ENCODE data around the gene SLC1A3. TPM values are rescaled to one million over a fixed set of nuclear protein-coding genes. Genes with fewer than 3 reads are reported as not detected.

The SLC1A3 gene
- total RNA-seq, 1 experiment from 2014 or later, result 18.6 TPM

- H3K14ac ChIP-seq (ENCODE audit: insufficient read depth, low read length), result no peak overlapping the region
- no peak overlapping the region for H3K9ac ChIP-seq (ENCODE audit: extremely low read depth, insufficient read length, low read length)
- H3K4me3 Mint-ChIP-seq, result no peak overlapping the region
- H4K91ac ChIP-seq (ENCODE audit: insufficient read length, low read depth, low read length), result no peak overlapping the region
- H3K56ac ChIP-seq (ENCODE audit: insufficient read length, low read depth, low read length), result no peak overlapping the region
- H3T11ph ChIP-seq (ENCODE audit: low read length), result no peak overlapping the region
- no peaks in the 10 kb centered on the region for H3K79me1 ChIP-seq (ENCODE audit: insufficient read depth, low read depth, low read length, poor library complexity, severe bottlenecking)
- no peaks in the 10 kb centered on the region for H3K9me3 ChIP-seq (ENCODE audit: control insufficient read depth, low read depth, low read length)
- no peaks in the 10 kb centered on the region for H3K9me3 Mint-ChIP-seq
- H3K27me3 Mint-ChIP-seq (ENCODE audit: low read depth), result no peaks in the 10 kb centered on the region
- H2AK5ac ChIP-seq (ENCODE audit: insufficient read length, low read length), result no peak overlapping the region
- no peak for DNase-seq
- no CpG with 5 or more reads among the region's 9 CpGs for WGBS (ENCODE audit: extremely low coverage, insufficient read length, low lambda C conversion rate)
- no peak overlapping the region for H3K4me2 ChIP-seq (ENCODE audit: insufficient read depth, insufficient read length, low read length)
- H2BK20ac ChIP-seq (ENCODE audit: low read depth, low read length, poor library complexity, severe bottlenecking), result no peak overlapping the region
- no peaks in the 10 kb centered on the region for H3K27me3 ChIP-seq (ENCODE audit: insufficient read depth, low read length)
- no peaks in the 10 kb centered on the region for H4K20me1 ChIP-seq (ENCODE audit: control insufficient read depth, insufficient read depth, insufficient read length)
- no peak overlapping the region for H2BK12ac ChIP-seq (ENCODE audit: insufficient read length, low read depth, low read length)
- no peak overlapping the region for H2AFZ ChIP-seq (ENCODE audit: low read length)
- H3K27ac ChIP-seq (ENCODE audit: insufficient read length, low read depth, low read length), result no peak overlapping the region
- TF ChIP-seq CTCF (conservative IDR thresholded peaks at IDR 0.05), result no peak
- peaks cover 30 to 56% of the 10 kb centered on the region in 2 experiments for H3K4me1 Mint-ChIP-seq
- H3K18ac ChIP-seq (ENCODE audit: insufficient read length, low read depth, low read length), result no peak overlapping the region
- no peak overlapping the region for H3K23ac ChIP-seq (ENCODE audit: insufficient read length, low read depth, low read length)
- no peak overlapping the region for H2BK5ac ChIP-seq (ENCODE audit: insufficient read length, low read length)
- 0 out of 2 replicates have a peak, but pooled peaks cover 3% of the 10 kb centered on the region for H3K4me1 ChIP-seq (ENCODE audit: insufficient read depth, low read length)
- no peak overlapping the region for H4K8ac ChIP-seq (replicated peaks; ENCODE audit: insufficient read length, low read depth, low read length)
- H3K4ac ChIP-seq (ENCODE audit: low read depth, low read length), result no peak overlapping the region
- no peak overlapping the region for H4K5ac ChIP-seq (ENCODE audit: insufficient read length, low read depth, low read length)
- peaks cover 1% of the 10 kb centered on the region for H3K23me2 ChIP-seq (ENCODE audit: insufficient read length, low read depth, low read length, poor library complexity, severe bottlenecking)
- peak overlapping the region in 1 of 3 experiments; percentile 42; a peak in 2 of 7 replicates for H3K27ac Mint-ChIP-seq
- peaks cover 5 to 28% (median 28%) of the 10 kb centered on the region in 3 experiments; a peak in 5 of 7 replicates for H3K36me3 Mint-ChIP-seq (ENCODE audit: insufficient read depth in 1 of 3, low read depth in 3 of 3)
- no peaks in the 10 kb centered on the region for H3K79me2 ChIP-seq (ENCODE audit: insufficient read depth, low read length)
- H2BK120ac ChIP-seq (ENCODE audit: low read depth, low read length, poor library complexity, severe bottlenecking), result no peak overlapping the region
- no peak overlapping the region for H2BK15ac ChIP-seq (ENCODE audit: low read depth, low read length)
Observed at GRCh38 chr5:36611520-36612274, 5.3 kb downstream of the SLC1A3 start.

All from H9 (cell line).